ENCODE data around the gene STK11IP.

DNA sequence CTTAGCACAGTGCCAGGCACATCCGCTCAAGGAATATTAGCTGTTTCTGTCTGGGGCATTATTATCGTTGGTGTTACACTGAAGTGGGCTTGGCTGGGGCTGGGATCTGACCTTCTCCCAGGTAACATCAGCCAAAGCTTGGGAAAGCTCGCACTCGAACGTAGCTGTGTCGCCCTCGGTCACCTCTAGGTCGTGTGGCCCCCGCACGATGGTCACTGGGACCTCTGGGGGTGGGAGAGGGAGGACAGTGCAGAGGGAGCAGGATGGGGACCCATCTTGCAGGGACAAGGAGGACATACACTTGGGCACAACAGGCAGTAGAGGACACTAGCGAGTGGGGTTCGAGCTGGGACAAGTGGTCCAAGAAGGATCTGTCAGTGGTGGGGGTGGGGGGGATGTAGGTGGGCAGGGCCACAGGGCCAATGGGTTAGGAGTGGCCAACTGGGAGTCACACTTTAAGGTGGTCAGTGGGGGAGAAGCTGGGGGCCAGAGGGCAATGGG is 44.1 kb upstream of the STK11IP start:
- no peak for TF ChIP-seq TAF1 (IDR thresholded peaks at IDR 0.05; ENCODE audit: borderline replicate concordance, insufficient read depth, low read length)
- TF ChIP-seq REST (IDR thresholded peaks at IDR 0.05; ENCODE audit: insufficient read depth in 1 of 2, low read depth in 2 of 2, low read length in 2 of 2): no peak
- TF ChIP-seq POLR2AphosphoS5 (IDR thresholded peaks at IDR 0.05; ENCODE audit: low read depth, low read length): no peak

Data from PFSK-1 (cell line).